Gastroesophageal sphincter (tissue), 3 donors: Measurements from ENCODE around the gene TCL1A.

Experiments
- CTCF ChIP-seq, 4 experiments: fragments of 200-600 bp in 2 of 4; fragments of 450-650 bp in 2 of 4; sonication (generic) in 1 of 4; IDR thresholded peaks; one replicate each; pipeline ENCODE4 v1.5.1; 2017 to 2019; ENCODE audit warnings: antibody characterized with exemption in 4 of 4, mild to moderate bottlenecking in 2 of 4, moderate library complexity in 2 of 4
- POLR2AphosphoS5 ChIP-seq: sonication (generic); formaldehyde crosslinking; IDR thresholded peaks from one replicate; pipeline ENCODE4 v1.6.1; 2017; ENCODE audit warnings: antibody characterized with exemption

GRCh38 chr14:95756751-95757150 lies 42.8 kb upstream of the TCL1A start:
- TF ChIP-seq CTCF (IDR thresholded peaks at IDR 0.05) (no peak), POLR2AphosphoS5 (no peak)
